Smooth muscle cell (in vitro differentiated cells): ENCODE results near the gene PROSER2. TPM values are rescaled to one million over a fixed set of nuclear protein-coding genes. Genes with fewer than 3 reads are reported as not detected.

Source experiments
- DNase-seq: peaks from one replicate; lab custom pipeline; 2025; ENCODE audit not compliant: unreplicated experiment; lab: John Stamatoyannopoulos, UW
- H2AFZ ChIP-seq: fragments of 200-600 bp; sonication (generic); 2 replicates; pipeline ENCODE4 v1.6.0; 2016; ENCODE audit warnings: antibody characterized with exemption, low read depth, mild to moderate bottlenecking
- H3F3A ChIP-seq: fragments of 200-600 bp; sonication (generic); 2 replicates; pipeline ENCODE4 v1.6.0; 2017; ENCODE audit warnings: antibody characterized with exemption, low read depth
- H3K27ac ChIP-seq: fragments of 200-600 bp; sonication (generic); 2 replicates; pipeline ENCODE4 v1.5.1; 2016; ENCODE audit warnings: low read depth, mild to moderate bottlenecking
- H3K27me3 ChIP-seq: fragments of 200-600 bp; sonication (generic); 2 replicates; pipeline ENCODE4 v1.6.1; 2016; ENCODE audit warnings: low read depth, mild to moderate bottlenecking
- H3K36me3 ChIP-seq: fragments of 200-600 bp; sonication (generic); 2 replicates; pipeline ENCODE4 v1.5.1; 2016; ENCODE audit warnings: low read depth
- H3K4me1 ChIP-seq: fragments of 200-600 bp; sonication (generic); 2 replicates; pipeline ENCODE4 v1.5.1; 2016; ENCODE audit warnings: low read depth
- H3K4me2 ChIP-seq: fragments of 200-600 bp; sonication (generic); 2 replicates; pipeline ENCODE4 v1.6.0; 2016; ENCODE audit warnings: mild to moderate bottlenecking
- H3K4me3 ChIP-seq: fragments of 200-600 bp; sonication (generic); 2 replicates; pipeline ENCODE4 v1.5.1; 2016; ENCODE audit warnings: mild to moderate bottlenecking
- H3K79me2 ChIP-seq: fragments of 200-600 bp; sonication (generic); 2 replicates; pipeline ENCODE4 v1.6.0; 2016; ENCODE audit warnings: low read depth, mild to moderate bottlenecking
- H3K9ac ChIP-seq: fragments of 200-600 bp; sonication (generic); 2 replicates; pipeline ENCODE4 v1.6.0; 2016; ENCODE audit warnings: low read depth
- H3K9me3 ChIP-seq: fragments of 200-600 bp; sonication (generic); replicated peaks from 2 replicates; pipeline ENCODE4 v1.5.1; 2016; ENCODE audit warnings: low read depth
- H4K20me1 ChIP-seq: fragments of 200-600 bp; sonication (generic); 2 replicates; pipeline ENCODE4 v1.6.0; 2016; ENCODE audit warnings: low read depth
- WGBS: methylation state at CpG from one replicate; pipeline ENCODE4 v1.1.7; 2016; ENCODE audit warnings: low lambda C conversion rate; 5-methylcytosine and 5-hydroxymethylcytosine counted together
- polyA plus RNA-seq: library from polyadenylated mRNA; unstranded; fragments of >200 nt; fragmentation: Nextera tagmentation; extraction: Ambion mirVana; gene quantifications from 2 replicates; pipeline ENCODE4 v1.2.1, GENCODE V29; 2016
- total RNA-seq: library from RNA; depleted of rRNA; stranded (reverse); fragments of >200 nt; gene quantifications from 2 replicates; pipeline ENCODE4 v1.2.3, GENCODE V29; 2014
- TF ChIP-seq, protein P1 (sequence below): fragments of 200-600 bp; sonication (generic); IDR thresholded peaks from 2 replicates; pipeline ENCODE4 v1.5.1; 2017; ENCODE audit warnings: borderline replicate concordance, mild to moderate bottlenecking, antibody characterized with exemption; ENCODE audit not compliant: insufficient read depth, poor library complexity, severe bottlenecking

The PROSER2 gene
- total and polyA plus RNA-seq, 2 experiments from 2014 or later: 4.9 to 8.2 TPM

GRCh38 chr10:11876805-11877590 lies 53.8 kb downstream of the PROSER2 start:
- TF ChIP-seq, protein P1, sequence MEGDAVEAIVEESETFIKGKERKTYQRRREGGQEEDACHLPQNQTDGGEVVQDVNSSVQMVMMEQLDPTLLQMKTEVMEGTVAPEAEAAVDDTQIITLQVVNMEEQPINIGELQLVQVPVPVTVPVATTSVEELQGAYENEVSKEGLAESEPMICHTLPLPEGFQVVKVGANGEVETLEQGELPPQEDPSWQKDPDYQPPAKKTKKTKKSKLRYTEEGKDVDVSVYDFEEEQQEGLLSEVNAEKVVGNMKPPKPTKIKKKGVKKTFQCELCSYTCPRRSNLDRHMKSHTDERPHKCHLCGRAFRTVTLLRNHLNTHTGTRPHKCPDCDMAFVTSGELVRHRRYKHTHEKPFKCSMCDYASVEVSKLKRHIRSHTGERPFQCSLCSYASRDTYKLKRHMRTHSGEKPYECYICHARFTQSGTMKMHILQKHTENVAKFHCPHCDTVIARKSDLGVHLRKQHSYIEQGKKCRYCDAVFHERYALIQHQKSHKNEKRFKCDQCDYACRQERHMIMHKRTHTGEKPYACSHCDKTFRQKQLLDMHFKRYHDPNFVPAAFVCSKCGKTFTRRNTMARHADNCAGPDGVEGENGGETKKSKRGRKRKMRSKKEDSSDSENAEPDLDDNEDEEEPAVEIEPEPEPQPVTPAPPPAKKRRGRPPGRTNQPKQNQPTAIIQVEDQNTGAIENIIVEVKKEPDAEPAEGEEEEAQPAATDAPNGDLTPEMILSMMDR: no peak
- no peak overlapping the region for H2AFZ ChIP-seq
- H3K36me3 ChIP-seq: no peaks in the 10 kb centered on the region
- 95% methylated on average over 19 of the region's 19 CpGs for WGBS
- peaks cover 17% of the 10 kb centered on the region for H3K4me1 ChIP-seq
- no peaks in the 10 kb centered on the region for H3K9me3 ChIP-seq
- no peak overlapping the region for H3K4me3 ChIP-seq
- H3K27ac ChIP-seq: peak overlapping the region; percentile 90
- no peak for DNase-seq
- H3K4me2 ChIP-seq: no peak overlapping the region
- no peaks in the 10 kb centered on the region for H3K79me2 ChIP-seq
- H3F3A ChIP-seq: peaks cover 13% of the 10 kb centered on the region
- H3K27me3 ChIP-seq: no peaks in the 10 kb centered on the region
- no peak overlapping the region for H3K9ac ChIP-seq
- H4K20me1 ChIP-seq: no peaks in the 10 kb centered on the region

DNA sequence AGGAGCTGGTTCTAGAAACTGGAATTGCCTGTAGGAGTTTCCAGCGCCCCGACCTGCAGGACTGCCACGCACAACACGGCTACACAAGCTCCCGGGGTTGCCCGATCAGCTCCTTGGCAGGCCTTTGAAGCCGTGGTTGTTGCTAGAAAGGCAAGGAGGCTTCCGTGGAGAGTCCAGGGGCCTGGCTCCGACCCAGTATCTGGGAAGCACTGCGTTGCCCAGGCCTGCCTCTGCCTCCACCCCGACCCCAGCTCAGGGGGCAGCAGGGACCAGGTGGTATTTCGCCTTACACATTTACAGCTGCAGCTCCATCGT lies 54.4 kb downstream of the PROSER2 start:
- 85% methylated on average over 13 of the region's 13 CpGs for WGBS
- no peak for DNase-seq
- H3K27me3 ChIP-seq: no peaks in the 10 kb centered on the region
- no peak overlapping the region for H3K9ac ChIP-seq
- peaks cover 16% of the 10 kb centered on the region for H3K4me1 ChIP-seq
- no peak overlapping the region for H3K4me3 ChIP-seq
- no peak overlapping the region for H3K27ac ChIP-seq
- H4K20me1 ChIP-seq: no peaks in the 10 kb centered on the region
- no peaks in the 10 kb centered on the region for H3K36me3 ChIP-seq
- H3K4me2 ChIP-seq: no peak overlapping the region
- TF ChIP-seq, protein P1: no peak
- H3K9me3 ChIP-seq: no peaks in the 10 kb centered on the region
- H3K79me2 ChIP-seq: no peaks in the 10 kb centered on the region
- peaks cover 17% of the 10 kb centered on the region for H3F3A ChIP-seq
- H2AFZ ChIP-seq: no peak overlapping the region

DNA sequence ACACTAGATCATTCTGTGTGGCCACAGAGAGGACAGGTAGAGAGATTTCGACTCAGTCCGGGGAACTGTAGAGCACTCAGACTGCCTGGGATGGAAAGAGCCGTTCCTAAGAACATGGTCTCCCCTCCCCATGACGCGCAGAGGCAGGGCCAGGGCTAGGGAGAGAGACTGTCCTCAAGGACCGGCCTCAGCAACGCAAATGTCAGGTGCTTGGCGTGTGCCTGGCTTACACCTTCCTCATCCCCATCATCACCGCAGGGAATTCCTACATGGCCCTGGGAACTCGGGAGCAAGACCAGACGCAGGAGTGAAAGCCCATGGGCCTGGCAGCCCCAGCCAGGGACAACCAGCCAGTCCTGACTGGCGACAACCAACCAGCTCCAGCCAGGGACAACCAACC lies 55.6 kb downstream of the PROSER2 start:
- H3K27ac ChIP-seq: no peak overlapping the region
- no peaks in the 10 kb centered on the region for H4K20me1 ChIP-seq
- H3K9ac ChIP-seq: no peak overlapping the region
- WGBS: 90% methylated on average over 12 of the region's 12 CpGs
- no peaks in the 10 kb centered on the region for H3K27me3 ChIP-seq
- no peaks in the 10 kb centered on the region for H3K36me3 ChIP-seq
- H3K4me1 ChIP-seq: peaks cover 16% of the 10 kb centered on the region
- no peak for DNase-seq
- no peak overlapping the region for H3K4me2 ChIP-seq
- H2AFZ ChIP-seq: no peak overlapping the region
- H3K4me3 ChIP-seq: no peak overlapping the region
- H3K9me3 ChIP-seq: no peaks in the 10 kb centered on the region
- H3K79me2 ChIP-seq: no peaks in the 10 kb centered on the region
- TF ChIP-seq, protein P1: no peak
- H3F3A ChIP-seq: peaks cover 17% of the 10 kb centered on the region
